Measurements from ENCODE around the gene GRID2. TPM values are rescaled to one million over a fixed set of nuclear protein-coding genes. Genes with fewer than 3 reads are reported as not detected.

The GRID2 gene
- polyA plus RNA-seq, 1 of the 3 experiments (the other 2 are of a cell fraction) = not detected

DNA sequence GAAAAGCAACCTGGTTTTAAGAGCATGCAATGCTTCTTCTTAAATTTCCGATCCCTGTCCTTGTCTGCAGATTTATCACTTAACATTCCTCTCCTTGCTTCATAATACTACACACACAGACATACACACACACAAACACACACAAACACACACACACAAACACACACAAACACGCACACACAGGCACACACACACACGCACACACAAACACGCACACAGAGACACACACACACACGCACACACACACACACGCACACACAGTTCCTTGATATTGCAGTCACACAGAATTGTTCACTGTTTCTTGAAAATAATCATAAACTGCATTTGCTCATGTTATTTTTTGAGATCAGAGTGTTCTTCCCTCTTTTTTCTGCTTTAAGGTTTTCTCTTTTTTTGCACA is 1066.5 kb downstream of the GRID2 start:
- POLR2A ChIA-PET = no interaction called here
- H3K9ac ChIP-seq = no peak overlapping the region
- H3K4me3 ChIP-seq (ENCODE audit: low read depth in 2 of 2, low read length in 1 of 2) = no peak overlapping the region
- H3F3A ChIP-seq (replicated peaks; ENCODE audit: insufficient read depth) = no peaks in the 10 kb centered on the region
- no peaks in the 10 kb centered on the region for H4K20me1 ChIP-seq (ENCODE audit: insufficient read depth)
- WGBS (ENCODE audit: low lambda C conversion rate) = 84% methylated on average over 6 of the region's 6 CpGs
- no peak overlapping the region for H3K4me2 ChIP-seq
- TF ChIP-seq RAD21 (IDR thresholded peaks at IDR 0.05; ENCODE audit: low read length) (no peak), ELF1 (IDR thresholded peaks at IDR 0.05) (no peak), FOSL2 (IDR thresholded peaks at IDR 0.05; ENCODE audit: borderline replicate concordance, low read depth) (no peak), RFX5 (IDR thresholded peaks at IDR 0.05; ENCODE audit: low read length) (no peak)
- TF ChIP-seq, protein P1, sequence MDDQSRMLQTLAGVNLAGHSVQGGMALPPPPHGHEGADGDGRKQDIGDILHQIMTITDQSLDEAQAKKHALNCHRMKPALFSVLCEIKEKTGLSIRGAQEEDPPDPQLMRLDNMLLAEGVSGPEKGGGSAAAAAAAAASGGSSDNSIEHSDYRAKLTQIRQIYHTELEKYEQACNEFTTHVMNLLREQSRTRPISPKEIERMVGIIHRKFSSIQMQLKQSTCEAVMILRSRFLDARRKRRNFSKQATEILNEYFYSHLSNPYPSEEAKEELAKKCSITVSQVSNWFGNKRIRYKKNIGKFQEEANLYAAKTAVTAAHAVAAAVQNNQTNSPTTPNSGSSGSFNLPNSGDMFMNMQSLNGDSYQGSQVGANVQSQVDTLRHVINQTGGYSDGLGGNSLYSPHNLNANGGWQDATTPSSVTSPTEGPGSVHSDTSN (IDR thresholded peaks at IDR 0.05) = no peak
- no peaks in the 10 kb centered on the region for H3K79me2 ChIP-seq (ENCODE audit: insufficient read depth)
- H3K9me2 ChIP-seq = no peaks in the 10 kb centered on the region
- no peak overlapping the region for H2AFZ ChIP-seq (ENCODE audit: low read depth)
- H3K36me3 ChIP-seq (replicated peaks in 1 of 2; ENCODE audit: control insufficient read depth in 1 of 2, insufficient read depth in 2 of 2, low read length in 1 of 2) = no peaks in the 10 kb centered on the region
- no peaks in the 10 kb centered on the region for H3K27me3 ChIP-seq (ENCODE audit: insufficient read depth)
- DNase-seq = no peak
- CTCF ChIA-PET = no interaction called here
- no peaks in the 10 kb centered on the region for H3K9me3 ChIP-seq
- no peak overlapping the region for H3K27ac ChIP-seq (ENCODE audit: low read depth in 2 of 2, low read length in 1 of 2)
- H3K4me1 ChIP-seq (ENCODE audit: control insufficient read depth in 1 of 2, insufficient read depth in 2 of 2, low read depth in 1 of 2, low read length in 1 of 2) = no peaks in the 10 kb centered on the region

DNA sequence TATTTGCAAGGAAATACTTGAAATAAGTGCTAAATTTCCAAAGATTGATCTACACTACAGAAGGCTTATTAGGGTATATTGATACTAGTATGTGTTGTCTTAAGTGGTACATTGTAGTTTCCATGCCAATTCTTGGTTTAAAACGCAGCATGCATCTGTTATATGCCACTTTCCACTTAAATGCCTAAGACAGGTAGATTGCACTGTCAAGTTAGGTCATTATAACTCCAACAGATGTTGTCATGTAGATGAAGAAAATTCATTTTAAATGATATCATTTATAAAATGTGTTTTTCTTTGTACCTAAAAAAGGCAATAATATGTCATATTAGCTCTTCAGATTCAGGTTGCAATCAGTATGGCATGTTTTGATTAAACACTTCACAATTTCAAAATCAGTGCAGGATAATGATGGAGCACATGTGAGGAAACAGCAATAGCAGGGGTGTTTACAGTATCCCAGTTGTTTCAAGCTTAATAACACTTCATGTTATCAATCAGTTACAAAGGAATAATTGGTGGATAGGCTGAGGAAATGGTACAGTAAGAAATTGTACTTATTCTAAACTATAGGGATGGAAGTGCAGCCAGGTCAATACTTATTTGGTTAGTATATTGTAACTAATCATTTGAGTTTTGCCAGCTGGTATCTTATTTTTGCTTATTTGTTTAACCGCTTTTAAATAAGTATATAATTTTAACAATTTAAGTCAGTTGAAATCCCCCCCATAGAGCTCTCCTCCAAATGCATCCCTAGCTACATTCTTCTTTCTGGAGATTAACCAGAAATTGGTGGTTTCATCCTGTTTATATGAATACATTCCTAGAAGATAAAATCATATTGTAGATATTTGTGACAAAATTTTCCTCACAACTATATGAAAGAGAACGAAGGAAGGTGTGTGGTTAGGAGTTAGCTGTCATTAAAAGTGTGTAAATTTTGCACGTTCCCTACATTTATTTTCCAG is 1070.4 kb downstream of the GRID2 start:
- Histone ChIP-seq H3K9me3 (no peaks in the 10 kb centered on the region), H3K4me2 (no peak overlapping the region), H3K36me3 (replicated peaks in 1 of 2; ENCODE audit: control insufficient read depth in 1 of 2, insufficient read depth in 2 of 2, low read length in 1 of 2) (no peaks in the 10 kb centered on the region), H3K27me3 (ENCODE audit: insufficient read depth) (no peaks in the 10 kb centered on the region), H3K27ac (ENCODE audit: low read depth in 2 of 2, low read length in 1 of 2) (no peak overlapping the region), H3K4me1 (ENCODE audit: control insufficient read depth in 1 of 2, insufficient read depth in 2 of 2, low read depth in 1 of 2, low read length in 1 of 2) (no peaks in the 10 kb centered on the region), H3K4me3 (ENCODE audit: low read depth in 2 of 2, low read length in 1 of 2) (no peak overlapping the region), H3K9ac (no peak overlapping the region), H2AFZ (ENCODE audit: low read depth) (no peak overlapping the region), H3K79me2 (ENCODE audit: insufficient read depth) (no peaks in the 10 kb centered on the region), H4K20me1 (ENCODE audit: insufficient read depth) (no peaks in the 10 kb centered on the region), H3K9me2 (no peaks in the 10 kb centered on the region), H3F3A (replicated peaks; ENCODE audit: insufficient read depth) (no peaks in the 10 kb centered on the region)
- WGBS (ENCODE audit: low lambda C conversion rate) = 59% methylated on average over 4 of the region's 4 CpGs
- POLR2A ChIA-PET = no interaction called here
- TF ChIP-seq MEF2A (IDR thresholded peaks at IDR 0.05; ENCODE audit: borderline replicate concordance, low read depth) (no peak), FOSL2 (IDR thresholded peaks at IDR 0.05; ENCODE audit: borderline replicate concordance, low read depth) (no peak), SMC3 (IDR thresholded peaks at IDR 0.05; ENCODE audit: low read depth, low read length) (no peak), SIN3A (IDR thresholded peaks at IDR 0.05; ENCODE audit: borderline replicate concordance, low read depth, low read length) (no peak)
- TF ChIP-seq, protein P1 (IDR thresholded peaks at IDR 0.05) = no peak
- TF ChIP-seq, protein P2, sequence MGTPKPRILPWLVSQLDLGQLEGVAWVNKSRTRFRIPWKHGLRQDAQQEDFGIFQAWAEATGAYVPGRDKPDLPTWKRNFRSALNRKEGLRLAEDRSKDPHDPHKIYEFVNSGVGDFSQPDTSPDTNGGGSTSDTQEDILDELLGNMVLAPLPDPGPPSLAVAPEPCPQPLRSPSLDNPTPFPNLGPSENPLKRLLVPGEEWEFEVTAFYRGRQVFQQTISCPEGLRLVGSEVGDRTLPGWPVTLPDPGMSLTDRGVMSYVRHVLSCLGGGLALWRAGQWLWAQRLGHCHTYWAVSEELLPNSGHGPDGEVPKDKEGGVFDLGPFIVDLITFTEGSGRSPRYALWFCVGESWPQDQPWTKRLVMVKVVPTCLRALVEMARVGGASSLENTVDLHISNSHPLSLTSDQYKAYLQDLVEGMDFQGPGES (IDR thresholded peaks at IDR 0.05; ENCODE audit: low read depth, low read length) = no peak
- no peak for DNase-seq
- CTCF ChIA-PET = interaction anchor here (0.7 kb wide), 1 partner anchor 924 kb away, joined by 4 read pairs; no protein-coding TSS in a partner anchor

Measured in SK-N-SH (cell line).